ENCODE results near the gene GCAT. TPM values are rescaled to one million over a fixed set of nuclear protein-coding genes. Genes with fewer than 3 reads are reported as not detected.

Gene GCAT
- total and polyA plus RNA-seq, 2 of the 13 experiments (the other 11 are each of a cell fraction or from before 2014, with no cell fraction given), result 28.0 to 50.3 TPM

DNA sequence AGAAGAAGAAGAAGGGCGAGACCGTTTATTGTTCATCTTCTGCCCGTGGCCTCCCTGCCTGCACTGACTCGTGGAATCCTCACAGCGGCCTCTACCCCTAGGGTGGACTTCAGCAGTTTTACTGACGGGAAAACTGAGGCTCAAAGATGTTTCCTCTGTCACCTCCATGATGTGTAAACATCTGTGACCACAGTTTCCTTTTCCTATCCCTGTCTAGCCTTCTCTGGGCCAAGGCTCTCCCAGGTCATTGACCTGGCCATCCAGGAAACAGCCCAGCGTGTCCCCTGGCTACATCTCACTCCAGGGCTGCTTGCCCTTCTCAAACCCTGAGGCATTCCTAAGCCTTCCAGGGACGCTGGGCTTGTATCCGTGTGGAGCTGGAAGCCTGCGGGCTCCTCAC lies 49.0 kb upstream of the GCAT start (continued):
- TF ChIP-seq HNF1B (CRISPR knock-in tag; IDR thresholded peaks at IDR 0.05) (0 out of 2 replicates have a peak, but pooled peaks have one; percentile 13), ELF4 (CRISPR knock-in tag; IDR thresholded peaks at IDR 0.05; ENCODE audit: borderline replicate concordance) (no peak), RARA (CRISPR knock-in tag; IDR thresholded peaks at IDR 0.05) (peak; percentile 88), FOXK1 (CRISPR knock-in tag; IDR thresholded peaks at IDR 0.05; ENCODE audit: borderline replicate concordance, low read depth) (peak; percentile 44; the same call in 1 of the 2 replicates), MED1 (CRISPR knock-in tag; IDR thresholded peaks at IDR 0.05) (peak; percentile 32; the same call in 1 of the 2 replicates), ZNF432 (CRISPR knock-in tag; IDR thresholded peaks at IDR 0.05; ENCODE audit: borderline replicate concordance) (no peak), FOXA1 (IDR thresholded peaks at IDR 0.05) (no peak), FOXA1 (CRISPR knock-in tag; IDR thresholded peaks at IDR 0.05) (peak; percentile 27; the same call in 1 of the 2 replicates), FOXP1 (IDR thresholded peaks at IDR 0.05) (no peak), FOXP1 (CRISPR knock-in tag; IDR thresholded peaks at IDR 0.05) (0 out of 2 replicates have a peak, but pooled peaks have one; percentile 26), NFRKB (IDR thresholded peaks at IDR 0.05) (no peak)

- H3K36me3 ChIP-seq (replicated peaks in 1 of 2; ENCODE audit: control insufficient read depth in 1 of 2, insufficient read depth in 2 of 2, low read length in 2 of 2), result peaks cover 2 to 52% of the 10 kb centered on the region in 2 experiments; a peak in 4 of 5 replicates
- H3K27me3 ChIP-seq (ENCODE audit: control insufficient read depth in 1 of 2, insufficient read depth in 2 of 2, low read length in 2 of 2), result no peaks in the 10 kb centered on the region
- ATAC-seq, result no peak
- H3K4me1 ChIP-seq (ENCODE audit: insufficient read depth, low read length), result peaks cover 51% of the 10 kb centered on the region
- H3K79me2 ChIP-seq (ENCODE audit: insufficient read depth, low read length), result no peaks in the 10 kb centered on the region
- no peak for FAIRE-seq
- no peak overlapping the region for H3K4me3 ChIP-seq (replicated peaks in 1 of 3; ENCODE audit: insufficient read depth in 1 of 3, low read depth in 2 of 3, low read length in 3 of 3)
- ChIA-PET POLR2A (no interaction called here), CTCF (ENCODE audit: low intra/inter-chr PET ratio, low total read pairs) (no interaction called here)
- no peak overlapping the region for H3K4me2 ChIP-seq (ENCODE audit: low read depth, low read length)
- no peak overlapping the region for H2AFZ ChIP-seq (ENCODE audit: low read length)
- BruUV-seq (replicated peaks), result no TSS peak
- in situ Hi-C loops (cut with HindIII; ENCODE audit: extremely low pct_ligation_motif_present, low pct_unique_long_range_greater_than_20kb), result no loop called here
- 85% methylated on average over 8 of the region's 11 CpGs for WGBS (ENCODE audit: low lambda C conversion rate)
- H3K9me3 ChIP-seq (ENCODE audit: low read length), result no peaks in the 10 kb centered on the region
- H4K20me1 ChIP-seq (ENCODE audit: insufficient read depth, low read length), result no peaks in the 10 kb centered on the region
- DNase-seq (ENCODE audit: low spot score), result no peak
- H3K27ac ChIP-seq (ENCODE audit: extremely low read length, insufficient read depth, low read length), result peak overlapping the region; percentile 21
- intact Hi-C loops (cut with micrococcal nuclease; ENCODE audit: unreplicated experiment), result no loop called here
- no peak overlapping the region for H3K9ac ChIP-seq (ENCODE audit: insufficient read depth, low read depth, low read length)
- TF ChIP-seq ZNF788 (CRISPR knock-in tag; IDR thresholded peaks at IDR 0.05; ENCODE audit: borderline replicate concordance), result no peak
- 0 out of 2 replicates have a peak, but pooled peaks have one; percentile 45 for TF ChIP-seq KDM5B (CRISPR knock-in tag; IDR thresholded peaks at IDR 0.05; ENCODE audit: borderline replicate concordance)
- TF ChIP-seq ZFP1 (CRISPR knock-in tag; IDR thresholded peaks at IDR 0.05), result no peak
- peak; percentile 93 for TF ChIP-seq ZNF629 (CRISPR knock-in tag; conservative IDR thresholded peaks at IDR 0.05)
- TF ChIP-seq, protein P1, sequence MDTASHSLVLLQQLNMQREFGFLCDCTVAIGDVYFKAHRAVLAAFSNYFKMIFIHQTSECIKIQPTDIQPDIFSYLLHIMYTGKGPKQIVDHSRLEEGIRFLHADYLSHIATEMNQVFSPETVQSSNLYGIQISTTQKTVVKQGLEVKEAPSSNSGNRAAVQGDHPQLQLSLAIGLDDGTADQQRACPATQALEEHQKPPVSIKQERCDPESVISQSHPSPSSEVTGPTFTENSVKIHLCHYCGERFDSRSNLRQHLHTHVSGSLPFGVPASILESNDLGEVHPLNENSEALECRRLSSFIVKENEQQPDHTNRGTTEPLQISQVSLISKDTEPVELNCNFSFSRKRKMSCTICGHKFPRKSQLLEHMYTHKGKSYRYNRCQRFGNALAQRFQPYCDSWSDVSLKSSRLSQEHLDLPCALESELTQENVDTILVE (CRISPR knock-in tag; IDR thresholded peaks at IDR 0.05), result no peak
- no peak for TF ChIP-seq FOXA3 (CRISPR knock-in tag; IDR thresholded peaks at IDR 0.05)
- peak; percentile 83 for TF ChIP-seq ZMYM3 (CRISPR knock-in tag; IDR thresholded peaks at IDR 0.05)
- no peak for TF ChIP-seq ZNF878 (CRISPR knock-in tag; IDR thresholded peaks at IDR 0.05)
- TF ChIP-seq ELF3 (CRISPR knock-in tag; IDR thresholded peaks at IDR 0.05), result no peak
- no peak for TF ChIP-seq PHF5A (CRISPR knock-in tag; IDR thresholded peaks at IDR 0.05; ENCODE audit: low read depth, unreplicated experiment)
- no peak for TF ChIP-seq PPARG (CRISPR knock-in tag; conservative IDR thresholded peaks at IDR 0.05)
- no peak for TF ChIP-seq ZNF597 (CRISPR knock-in tag; IDR thresholded peaks at IDR 0.05)
These were observed 48.5 kb upstream of the GCAT start for GRCh38 chr22:37759281-37759680.
